ENCODE results near the gene ORC5.

Gene ORC5

GRCh38 chr7:104225451-104225850, 17.6 kb upstream of the ORC5 start:
- no peak overlapping the region for H3K4me3 ChIP-seq (ENCODE audit: low read depth, low read length)
- TF ChIP-seq, protein P1, sequence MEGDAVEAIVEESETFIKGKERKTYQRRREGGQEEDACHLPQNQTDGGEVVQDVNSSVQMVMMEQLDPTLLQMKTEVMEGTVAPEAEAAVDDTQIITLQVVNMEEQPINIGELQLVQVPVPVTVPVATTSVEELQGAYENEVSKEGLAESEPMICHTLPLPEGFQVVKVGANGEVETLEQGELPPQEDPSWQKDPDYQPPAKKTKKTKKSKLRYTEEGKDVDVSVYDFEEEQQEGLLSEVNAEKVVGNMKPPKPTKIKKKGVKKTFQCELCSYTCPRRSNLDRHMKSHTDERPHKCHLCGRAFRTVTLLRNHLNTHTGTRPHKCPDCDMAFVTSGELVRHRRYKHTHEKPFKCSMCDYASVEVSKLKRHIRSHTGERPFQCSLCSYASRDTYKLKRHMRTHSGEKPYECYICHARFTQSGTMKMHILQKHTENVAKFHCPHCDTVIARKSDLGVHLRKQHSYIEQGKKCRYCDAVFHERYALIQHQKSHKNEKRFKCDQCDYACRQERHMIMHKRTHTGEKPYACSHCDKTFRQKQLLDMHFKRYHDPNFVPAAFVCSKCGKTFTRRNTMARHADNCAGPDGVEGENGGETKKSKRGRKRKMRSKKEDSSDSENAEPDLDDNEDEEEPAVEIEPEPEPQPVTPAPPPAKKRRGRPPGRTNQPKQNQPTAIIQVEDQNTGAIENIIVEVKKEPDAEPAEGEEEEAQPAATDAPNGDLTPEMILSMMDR (IDR thresholded peaks at IDR 0.05; ENCODE audit: borderline replicate concordance, insufficient read depth, low read depth, low read length), result no peak

- H3K4me3 ChIP-seq (ENCODE audit: low read depth, low read length), result no peak overlapping the region
- TF ChIP-seq, protein P1 (IDR thresholded peaks at IDR 0.05; ENCODE audit: borderline replicate concordance, insufficient read depth, low read depth, low read length), result no peak
Measured at GRCh38 chr7:104217620-104218019, 9.8 kb upstream of the ORC5 start.

GRCh38 chr7:104209063-104209462, 1.2 kb upstream of the ORC5 start:
- TF ChIP-seq, protein P1 (IDR thresholded peaks at IDR 0.05; ENCODE audit: borderline replicate concordance, insufficient read depth, low read depth, low read length), result no peak
- H3K4me3 ChIP-seq (ENCODE audit: low read depth, low read length), result no peak overlapping the region

GRCh38 chr7:104208421-104208780, 588 bp upstream of the ORC5 start:
- peak overlapping the region; percentile 58 for H3K4me3 ChIP-seq (ENCODE audit: low read depth, low read length)
- TF ChIP-seq, protein P1 (IDR thresholded peaks at IDR 0.05; ENCODE audit: borderline replicate concordance, insufficient read depth, low read depth, low read length), result no peak

DNA sequence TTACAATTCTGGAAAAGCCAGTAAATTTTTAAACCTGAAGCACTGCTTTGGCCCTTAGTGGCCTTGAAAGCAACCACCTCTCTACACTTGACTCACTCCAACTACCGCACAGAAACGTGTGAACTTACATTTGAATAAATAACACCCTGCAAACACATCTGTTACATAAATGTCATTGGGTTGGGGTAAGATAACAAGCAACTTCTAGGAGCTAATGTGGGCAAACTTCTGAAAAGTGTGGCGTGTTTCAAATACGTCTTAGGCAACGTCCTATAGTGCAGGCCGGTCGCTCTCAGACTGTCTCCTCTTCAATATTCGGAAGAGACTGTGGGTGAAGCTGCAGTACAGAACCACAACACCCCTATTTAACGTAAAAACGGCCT, 474 bp downstream of the ORC5 start:
- TF ChIP-seq, protein P1 (IDR thresholded peaks at IDR 0.05; ENCODE audit: borderline replicate concordance, insufficient read depth, low read depth, low read length), result no peak
- peak overlapping the region; percentile 58 for H3K4me3 ChIP-seq (ENCODE audit: low read depth, low read length)

DNA sequence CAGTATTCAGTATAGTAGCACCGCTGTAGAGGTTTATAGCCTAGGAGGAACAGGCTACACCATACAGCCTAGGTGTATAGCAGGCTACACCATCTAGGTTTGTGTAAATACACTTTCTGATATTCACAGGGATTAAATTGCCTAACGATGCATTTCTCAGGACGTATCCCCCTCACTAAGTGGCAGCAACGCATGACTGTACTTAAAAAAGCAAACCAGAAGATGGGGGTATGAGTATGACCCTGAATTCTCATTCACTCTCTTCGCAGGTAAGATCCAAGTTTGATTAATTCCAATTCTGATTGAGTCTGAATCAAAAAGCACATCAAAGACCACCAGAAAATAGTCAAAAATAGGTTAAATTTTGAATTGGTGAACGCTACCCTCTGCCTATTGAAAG, 972 bp downstream of the ORC5 start:
- H3K4me3 ChIP-seq (ENCODE audit: low read depth, low read length), result peak overlapping the region; percentile 58
- TF ChIP-seq, protein P1 (IDR thresholded peaks at IDR 0.05; ENCODE audit: borderline replicate concordance, insufficient read depth, low read depth, low read length), result no peak

DNA sequence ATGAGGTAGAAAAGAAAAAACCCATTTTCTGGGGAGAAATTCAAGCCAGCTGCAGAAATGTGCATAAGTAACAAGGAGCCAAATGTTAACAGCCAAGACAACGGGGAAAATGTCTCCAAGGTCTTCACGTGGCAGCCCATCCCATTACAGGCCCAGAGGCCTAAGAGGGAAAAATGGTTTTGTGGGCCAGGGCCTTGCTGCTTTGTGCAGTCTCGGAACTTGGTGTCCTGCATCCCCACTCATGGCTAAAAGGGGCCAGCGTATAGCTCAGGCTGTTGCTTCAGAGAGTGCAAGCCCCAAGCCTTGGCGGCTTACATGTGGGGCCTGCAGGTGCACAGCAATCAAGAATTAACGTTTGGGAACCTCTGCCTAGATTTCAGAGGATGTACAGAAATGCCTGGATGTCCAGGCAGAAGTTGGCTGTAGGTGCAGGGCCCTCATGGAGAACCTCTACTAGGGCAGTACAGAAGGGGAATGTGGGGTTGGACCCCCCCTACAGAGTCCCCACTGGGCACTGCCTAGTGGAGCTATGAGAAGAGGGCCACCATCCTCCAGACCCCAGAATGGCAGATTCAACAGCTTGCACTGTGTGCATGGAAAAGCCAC, 9.0 kb downstream of the ORC5 start:
- H3K4me3 ChIP-seq (ENCODE audit: low read depth, low read length), result no peak overlapping the region
- TF ChIP-seq, protein P1 (IDR thresholded peaks at IDR 0.05; ENCODE audit: borderline replicate concordance, insufficient read depth, low read depth, low read length), result no peak

Data from GM12875 (cell line).